GM19467 (cell line): ENCODE measurements around the gene ZNF232.
"Not testable (repeated sequence)": the region's sequence is repeated elsewhere in the genome, so short reads cannot be mapped to it uniquely, and the experiment has no call there.

ENCODE experiments used
- ATAC-seq: cut with Tn5 transposase; IDR thresholded peaks from one replicate; pipeline ENCODE4 v1.9.1; 2021; ENCODE audit warnings: mild to moderate bottlenecking, moderate library complexity; ENCODE audit not compliant: unreplicated experiment

Gene ZNF232

DNA sequence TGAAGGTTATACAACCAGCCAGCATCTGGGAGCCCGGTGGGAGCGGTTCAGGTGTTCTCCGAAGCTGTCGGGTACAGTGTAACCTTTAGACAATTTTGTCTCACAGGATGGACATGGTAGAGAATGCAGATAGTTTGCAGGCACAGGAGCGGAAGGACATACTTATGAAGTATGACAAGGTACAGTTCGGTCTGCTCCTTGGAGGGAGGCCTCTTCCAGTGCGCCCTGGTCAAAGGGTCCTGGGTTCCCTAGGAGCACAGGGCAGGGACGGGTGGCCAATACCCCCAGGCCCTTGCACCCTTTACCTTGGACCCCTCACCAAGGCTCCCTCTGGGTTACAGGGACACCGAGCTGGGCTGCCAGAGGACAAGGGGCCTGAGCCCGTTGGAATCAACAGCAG is 18.6 kb upstream of the ZNF232 start:
- ATAC-seq: not testable (repeated sequence)

DNA sequence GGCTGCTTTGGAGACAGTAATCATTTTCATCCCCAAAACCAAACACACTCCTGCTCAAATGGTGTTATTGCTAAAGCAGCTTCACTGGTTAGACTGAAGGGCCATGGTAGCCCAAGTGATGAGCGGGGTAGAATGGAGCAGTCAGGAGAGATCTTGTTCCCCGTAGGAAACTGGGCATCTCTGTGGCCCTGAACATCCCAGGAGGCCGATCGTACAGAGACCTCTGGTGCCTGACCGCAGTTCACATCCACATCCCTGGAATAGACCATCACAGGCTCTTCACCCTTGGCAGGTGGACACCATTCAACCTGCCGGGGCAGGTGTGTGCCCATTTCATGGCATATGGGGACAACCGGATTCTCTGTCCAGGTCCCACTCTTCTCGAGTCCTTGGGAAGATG is 18.1 kb upstream of the ZNF232 start:
- not testable (repeated sequence) for ATAC-seq

DNA sequence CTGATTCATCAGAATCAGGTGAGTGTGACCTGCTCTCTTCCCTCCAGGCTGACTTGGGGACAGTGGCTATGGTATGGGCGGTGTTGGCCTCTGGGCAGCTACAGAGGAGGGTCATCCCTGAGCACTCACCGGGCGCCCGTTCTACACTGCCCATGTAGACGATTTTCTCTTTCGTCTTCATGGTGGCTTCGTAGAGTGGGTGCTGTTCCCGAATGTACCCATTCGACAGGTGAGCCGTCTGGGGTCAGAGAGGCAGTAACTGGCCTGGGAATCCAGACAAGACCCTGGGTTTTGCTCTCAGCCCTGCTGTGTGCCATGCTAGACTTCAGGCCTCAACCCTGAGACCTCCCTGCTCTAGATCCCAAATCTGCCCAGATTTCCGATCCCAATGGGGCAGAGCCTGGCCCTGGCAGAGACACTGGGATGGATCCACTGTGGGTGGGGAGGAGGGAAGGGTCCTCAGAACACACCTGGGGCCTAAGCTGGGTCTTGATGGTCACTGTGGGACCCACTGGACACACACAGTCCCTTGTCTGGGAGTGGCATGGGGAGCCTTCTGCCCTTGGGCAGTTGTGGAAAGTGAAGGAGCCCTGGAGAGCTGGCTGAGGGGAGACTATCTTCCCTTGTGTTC is 17.3 kb upstream of the ZNF232 start:
- ATAC-seq: no peak

DNA sequence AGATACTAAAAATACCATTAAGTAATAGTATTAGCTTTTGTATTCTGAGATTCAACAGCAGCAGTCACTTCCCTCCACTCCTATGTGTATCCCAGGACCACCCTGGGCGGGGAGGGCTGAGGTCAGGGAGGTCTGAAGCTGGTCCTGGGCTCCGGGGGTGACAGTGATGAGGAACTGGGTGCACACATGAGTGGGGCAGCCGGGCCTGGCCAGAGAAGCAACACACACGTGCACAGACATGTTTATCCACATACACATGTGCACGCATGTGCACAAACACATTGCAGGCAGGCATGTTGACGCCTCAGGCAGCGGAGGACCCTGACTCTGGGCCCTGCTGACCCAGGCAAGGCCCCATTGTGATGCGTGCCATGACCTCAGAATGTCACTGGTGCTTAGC is 16.7 kb upstream of the ZNF232 start:
- ATAC-seq: not testable (repeated sequence)

DNA sequence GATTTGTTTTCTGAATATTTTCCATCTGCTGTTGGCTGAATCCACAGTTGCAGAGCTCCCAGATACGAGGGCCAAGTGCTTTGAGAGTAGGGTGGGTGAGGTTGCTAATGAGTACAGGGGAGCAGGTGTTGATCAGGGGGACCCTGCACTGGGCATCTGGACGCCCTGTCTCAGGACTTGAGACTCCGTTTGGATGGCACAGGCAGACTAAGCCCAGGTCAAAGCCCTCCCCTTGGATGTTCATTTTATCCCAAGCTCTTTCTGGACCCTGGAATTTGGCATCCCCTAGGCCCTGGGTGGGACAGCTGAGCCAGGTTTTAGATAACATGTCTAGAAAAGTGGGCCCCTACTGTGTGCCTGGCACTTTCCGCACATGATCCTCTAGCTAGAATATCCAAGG is 16.2 kb upstream of the ZNF232 start:
- ATAC-seq: no peak

DNA sequence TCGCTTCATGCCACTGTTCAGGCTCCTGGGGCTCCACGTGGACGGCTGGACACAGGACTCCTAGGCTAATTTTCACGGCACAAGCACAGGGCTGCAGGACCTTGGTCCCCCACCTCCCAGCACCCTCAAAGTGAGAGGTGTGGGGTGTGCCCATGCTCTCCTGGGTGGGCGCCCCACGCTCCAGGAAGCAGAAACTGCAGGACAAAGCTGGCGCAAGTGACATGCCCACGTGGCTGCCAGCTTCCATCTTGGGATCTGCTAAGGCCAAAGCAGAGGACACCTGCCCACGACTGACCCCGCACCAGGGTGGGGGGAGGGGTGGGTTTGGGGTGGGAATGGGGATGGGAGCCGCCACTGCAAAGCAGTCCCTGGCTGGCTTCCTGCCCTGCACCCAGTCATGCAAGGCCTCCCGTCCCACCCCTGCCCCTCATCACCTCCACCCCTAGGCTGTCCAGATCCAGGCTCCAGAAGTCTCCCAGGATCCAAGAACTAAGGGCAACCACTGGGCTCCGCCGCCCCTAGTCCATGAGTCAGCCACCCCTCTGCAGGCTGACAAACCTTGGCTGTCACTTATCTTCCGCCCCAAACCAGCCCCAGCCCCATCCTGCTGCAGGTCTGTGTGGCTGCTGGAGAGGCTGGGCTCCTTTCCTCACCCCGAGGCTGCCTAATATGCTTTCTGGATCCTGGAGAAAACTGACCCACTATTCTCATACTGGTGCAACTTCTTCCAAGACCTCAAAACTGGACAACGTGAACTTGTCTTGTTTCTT is 15.2 kb upstream of the ZNF232 start:
- no peak for ATAC-seq

DNA sequence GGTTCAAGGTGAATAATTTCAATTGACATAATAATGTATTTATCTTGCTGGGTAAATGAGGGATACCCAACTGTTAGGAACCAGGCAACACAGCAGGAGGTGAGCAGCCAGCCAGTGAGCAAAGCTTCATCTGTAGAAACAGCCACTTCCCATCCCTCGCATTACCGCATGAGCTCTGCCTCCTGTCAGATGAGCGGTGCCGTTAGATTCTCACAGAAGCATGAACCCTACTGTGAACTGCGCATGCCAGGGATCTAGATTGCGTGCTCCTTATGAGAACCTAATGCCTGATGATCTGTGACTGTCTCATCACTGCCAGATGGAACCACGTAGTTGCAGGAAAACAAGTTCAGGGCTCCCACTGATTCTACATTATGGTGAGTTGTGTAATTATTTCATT is 13.2 kb upstream of the ZNF232 start:
- not testable (repeated sequence) for ATAC-seq

DNA sequence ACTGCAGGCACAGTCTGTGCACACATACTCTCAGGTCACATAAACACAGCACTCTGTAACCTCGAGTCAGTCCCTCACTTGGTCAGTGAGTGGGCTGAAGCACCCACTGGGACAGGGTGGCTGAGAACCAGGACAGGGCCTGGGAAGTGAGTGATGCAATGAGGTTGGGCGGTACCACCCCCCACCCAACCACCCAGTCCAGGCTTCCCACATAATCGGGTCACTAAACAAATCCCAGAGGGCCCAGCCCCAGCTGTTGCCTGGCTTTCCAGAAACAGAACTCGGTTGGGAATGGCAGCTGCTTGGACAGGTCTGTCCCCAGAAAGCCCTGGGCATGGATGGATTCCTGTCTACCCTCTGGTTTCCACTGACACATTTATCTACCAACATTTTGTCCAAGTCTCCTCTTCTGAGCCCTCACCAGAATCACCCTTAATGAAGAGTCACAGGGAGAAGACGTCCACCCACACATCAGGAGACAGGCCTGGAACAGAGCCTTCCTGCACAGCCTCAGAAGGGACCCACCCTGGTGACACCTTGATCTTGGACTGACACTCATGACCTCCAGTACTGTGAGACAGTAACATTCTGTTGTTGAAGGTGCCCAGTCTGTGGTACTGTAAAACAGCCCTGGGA is 12.6 kb upstream of the ZNF232 start:
- ATAC-seq: not testable (repeated sequence)

DNA sequence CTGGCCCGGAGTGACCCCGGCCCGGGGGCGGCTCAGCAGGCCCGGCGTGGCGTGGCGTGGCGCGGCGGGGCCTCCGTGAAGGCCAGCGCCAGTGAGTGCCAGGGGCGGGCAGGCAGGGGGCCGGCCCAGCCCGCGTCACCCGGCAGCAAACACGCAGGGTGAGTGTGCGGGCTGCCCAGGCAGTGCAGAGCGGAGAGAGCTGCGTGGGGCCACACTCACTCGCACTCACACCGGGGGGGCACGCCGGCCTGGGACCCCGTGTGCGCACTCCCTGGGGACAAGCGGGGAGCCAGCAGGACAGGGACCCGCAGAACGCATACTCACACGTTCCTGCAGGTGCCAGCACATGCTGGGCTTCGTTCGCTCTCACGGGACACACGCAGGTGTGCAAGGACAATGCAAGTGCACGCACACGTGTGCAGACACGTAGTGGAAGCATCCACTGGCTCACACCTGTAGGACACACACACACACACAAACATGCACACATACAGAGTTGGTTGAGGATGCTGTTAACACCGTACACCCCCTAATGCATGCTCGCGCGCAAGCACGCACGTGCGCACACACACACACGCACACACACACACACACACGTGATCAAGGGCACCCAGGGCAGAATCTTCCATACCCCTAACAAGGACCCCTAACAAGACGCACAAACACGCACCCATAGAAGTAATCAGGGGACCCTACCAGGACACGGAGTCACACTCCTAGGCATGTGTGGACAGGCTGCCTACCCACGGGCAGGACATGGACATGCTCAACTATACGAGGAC is 11.9 kb upstream of the ZNF232 start:
- ATAC-seq: no peak

DNA sequence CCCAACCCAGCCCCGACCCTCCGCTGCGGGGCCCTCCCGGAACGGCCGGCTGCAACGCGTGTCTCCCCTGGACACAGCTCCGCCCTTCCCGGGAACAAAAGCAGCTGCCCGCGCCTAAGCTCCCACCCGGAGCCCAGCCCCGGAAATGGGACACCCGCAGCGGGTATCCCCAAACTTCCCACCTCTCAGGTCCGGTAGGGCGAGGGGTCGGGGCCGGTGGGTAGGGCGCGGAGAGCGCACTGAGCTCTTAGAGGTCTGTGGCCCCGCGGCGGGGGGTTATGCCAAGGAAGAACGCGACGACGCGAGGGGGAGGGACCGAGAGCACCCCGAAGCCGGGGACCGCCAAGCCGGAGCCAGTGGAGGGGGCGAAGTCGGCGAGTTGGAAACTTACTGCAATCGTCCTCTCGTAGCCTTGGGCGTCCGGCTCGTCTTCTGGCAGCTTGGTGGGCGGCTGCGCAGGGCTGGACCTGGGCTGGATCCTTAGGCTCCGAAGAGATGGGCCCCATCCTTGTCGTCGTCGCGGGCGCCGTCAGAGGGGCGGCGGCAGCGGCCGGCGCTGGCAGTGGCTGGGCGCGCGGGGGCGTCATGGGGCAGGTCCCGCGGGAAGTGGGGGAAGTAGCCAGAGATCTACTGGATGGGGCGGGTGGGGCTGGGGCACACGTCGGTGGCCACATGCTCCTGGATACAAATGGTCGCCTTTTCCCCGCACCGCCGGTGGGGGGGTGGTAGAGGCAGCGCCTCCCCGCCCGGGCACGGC is 11.1 kb upstream of the ZNF232 start:
- ATAC-seq: no peak

DNA sequence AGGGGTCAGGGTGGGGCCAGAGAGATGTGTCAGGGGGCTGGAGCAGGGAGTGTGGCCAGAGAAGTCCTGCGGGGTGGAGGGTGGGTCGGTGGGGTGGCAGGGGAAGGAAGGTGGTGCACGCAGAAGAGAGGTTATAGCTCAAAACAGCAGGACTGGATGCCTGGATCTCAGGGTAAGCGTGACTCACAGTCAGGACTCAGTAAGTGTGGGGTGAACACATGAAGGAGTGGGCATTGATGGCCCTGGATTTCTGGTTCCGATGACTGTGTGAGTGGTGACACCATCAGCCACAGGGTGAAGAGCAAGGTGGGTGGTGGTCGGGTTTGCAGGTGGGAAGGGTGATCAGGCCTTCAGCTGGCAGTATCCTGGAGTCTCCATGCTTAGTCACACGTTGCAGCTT is 10.4 kb upstream of the ZNF232 start:
- ATAC-seq: not testable (repeated sequence)

DNA sequence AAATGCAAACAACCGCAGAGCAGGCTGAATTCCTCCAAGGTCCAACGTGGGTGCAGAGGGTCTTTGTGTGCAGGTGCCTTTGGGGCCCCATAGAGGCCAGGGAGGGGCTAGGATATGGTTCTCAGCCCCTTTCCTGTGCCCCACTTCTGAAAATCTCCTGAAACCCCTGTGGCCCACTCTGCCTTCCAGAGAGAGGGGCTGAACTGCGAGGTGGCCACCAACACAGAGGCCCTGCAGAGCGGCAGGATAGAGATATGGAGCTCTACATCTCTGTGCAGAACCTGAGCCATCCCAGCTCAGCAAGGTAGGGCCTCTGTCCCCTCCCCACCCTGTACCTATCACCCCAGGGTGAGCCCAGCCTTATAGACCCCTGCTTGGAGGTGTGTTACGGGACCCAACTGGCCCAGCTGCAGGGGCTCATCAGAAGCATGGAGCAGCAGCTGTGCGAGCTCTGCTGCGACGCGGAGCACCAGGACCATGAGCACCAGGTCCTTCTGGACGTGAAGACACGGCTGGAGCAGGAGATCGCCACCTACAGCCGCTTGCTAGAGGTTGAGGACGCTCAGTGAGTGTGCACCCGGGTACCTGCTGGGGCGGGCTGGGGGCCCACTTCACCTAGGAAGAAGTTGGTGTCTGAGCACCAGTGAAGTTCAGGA is 9.6 kb upstream of the ZNF232 start:
- no peak for ATAC-seq

DNA sequence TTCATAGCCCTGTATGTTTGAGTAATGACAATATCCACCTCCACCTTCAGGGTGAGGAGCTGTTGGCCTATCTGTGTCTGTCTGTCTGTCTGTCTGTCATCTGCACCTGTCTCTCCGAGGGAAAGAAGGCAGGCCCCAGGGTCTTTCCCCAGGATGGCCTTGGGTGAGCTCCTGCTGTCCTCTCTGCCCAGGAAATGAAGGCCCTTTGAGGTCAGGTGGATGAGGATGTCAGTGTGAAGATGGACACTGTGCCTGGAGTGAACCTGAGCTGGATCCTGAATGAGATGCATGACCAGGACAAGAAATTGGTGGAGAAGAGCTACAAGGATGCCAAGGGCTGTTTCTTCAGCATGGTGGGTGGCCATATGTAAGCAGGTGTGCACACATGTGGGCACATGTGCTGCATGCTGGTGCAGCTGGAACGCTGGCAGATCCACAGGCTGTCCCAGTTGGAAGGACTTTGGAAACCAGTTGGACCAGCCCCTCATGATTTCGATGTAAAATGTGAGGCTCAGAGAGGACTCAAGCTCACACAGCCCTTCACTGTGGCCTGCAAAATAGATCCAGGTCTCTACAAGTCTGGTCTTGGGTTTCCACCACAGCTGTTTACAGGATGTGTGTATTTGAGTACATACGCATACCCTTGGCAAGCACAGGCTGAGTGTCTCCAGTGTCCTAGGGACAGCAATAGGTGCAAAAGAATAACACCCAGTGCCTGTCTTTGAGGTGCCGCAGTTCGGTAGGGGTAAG is 8.9 kb upstream of the ZNF232 start:
- ATAC-seq: not testable (repeated sequence)

DNA sequence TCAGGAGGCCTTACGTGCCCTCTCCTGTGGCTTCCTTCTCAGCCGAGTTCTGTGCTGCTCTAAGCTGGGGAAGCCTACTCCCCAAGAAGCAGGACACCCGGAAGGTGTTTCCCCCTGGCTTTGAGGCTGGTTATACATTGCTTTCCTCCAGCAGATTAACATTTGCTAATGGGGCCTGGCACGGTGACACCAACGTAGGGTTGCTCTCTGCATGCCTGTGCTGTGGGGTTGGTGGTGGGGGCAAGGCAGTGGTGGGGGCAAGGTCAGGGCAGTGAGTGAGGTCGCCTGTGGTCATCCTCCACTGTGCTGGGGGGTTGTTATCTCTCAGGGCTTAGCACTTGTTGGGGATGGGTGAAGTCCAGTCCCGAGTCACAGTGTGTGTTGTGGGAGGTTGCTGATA is 8.4 kb upstream of the ZNF232 start:
- no peak for ATAC-seq

DNA sequence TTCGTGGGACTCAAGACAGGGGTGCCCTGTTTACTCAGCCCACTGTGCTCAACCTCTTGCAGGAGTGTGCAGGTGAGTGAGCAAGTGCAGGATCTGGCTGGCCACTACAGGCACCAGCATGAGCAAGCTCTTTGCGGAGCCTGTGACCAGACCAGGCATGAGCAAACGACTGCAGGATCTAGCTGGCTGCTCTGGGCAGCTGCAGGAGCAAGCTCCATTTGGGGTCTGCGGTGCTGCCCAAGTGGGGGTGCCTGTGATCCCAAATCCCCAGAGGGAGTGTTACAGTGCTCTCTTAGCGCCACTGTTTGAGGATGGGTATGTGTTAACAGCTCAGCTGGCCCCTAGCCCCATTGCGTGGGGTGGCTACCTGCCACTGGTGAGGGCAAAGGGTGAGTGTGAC is 6.5 kb upstream of the ZNF232 start:
- no peak for ATAC-seq

DNA sequence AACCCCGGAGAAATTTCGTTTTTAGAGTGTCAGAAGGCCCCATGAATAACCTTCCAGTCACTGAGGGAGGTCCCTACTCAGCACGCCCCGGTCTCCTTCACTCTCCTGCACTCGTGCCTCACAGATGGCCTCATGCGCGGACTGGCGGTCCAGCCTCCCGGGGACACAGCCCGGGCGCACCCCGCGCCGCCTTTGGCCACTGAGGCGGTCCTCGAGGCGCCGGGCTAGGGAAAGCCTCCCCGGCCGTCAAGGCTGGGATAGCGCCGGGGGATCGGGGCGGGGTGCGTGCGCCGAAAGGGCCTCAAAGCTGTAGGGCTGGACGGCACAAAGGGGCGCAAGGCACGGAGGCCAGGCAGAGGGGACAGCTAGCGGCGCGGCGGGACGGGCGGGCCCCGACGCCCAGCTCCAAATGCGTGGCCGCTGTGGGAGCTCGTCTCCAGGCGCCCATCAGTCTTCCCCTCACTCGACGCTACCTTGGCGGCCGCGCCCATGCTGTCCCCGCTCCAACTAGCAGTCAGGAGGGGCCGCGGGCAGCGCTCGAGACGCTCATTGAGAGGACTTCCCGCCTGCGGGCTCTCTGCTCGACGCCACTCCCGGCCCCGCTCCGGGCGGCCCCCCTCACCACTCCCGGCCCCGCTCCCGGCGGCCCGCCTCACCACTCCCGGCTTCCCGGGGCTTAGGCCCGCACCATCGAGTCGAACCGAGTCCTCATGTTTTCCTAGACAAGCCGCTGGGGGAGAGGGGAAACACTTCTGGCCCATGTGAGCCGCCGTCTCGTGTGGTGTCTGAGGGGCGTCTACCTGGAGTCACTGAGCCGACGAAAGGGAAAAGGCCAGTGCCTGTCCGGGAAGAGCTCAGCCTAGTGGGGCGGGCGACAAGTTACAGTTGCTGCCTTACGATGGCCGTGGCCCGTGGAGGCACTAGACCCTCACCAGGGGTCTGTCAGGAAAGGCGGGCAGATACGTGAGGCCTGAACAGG is 4.3 kb upstream of the ZNF232 start, which contains the start of gene USP6:
USP6 (plus strand) TSS at position 360 of the 979 bp plus-strand sequence. CDS start 14,336 bp downstream, outside the sequence.
- no peak for ATAC-seq

DNA sequence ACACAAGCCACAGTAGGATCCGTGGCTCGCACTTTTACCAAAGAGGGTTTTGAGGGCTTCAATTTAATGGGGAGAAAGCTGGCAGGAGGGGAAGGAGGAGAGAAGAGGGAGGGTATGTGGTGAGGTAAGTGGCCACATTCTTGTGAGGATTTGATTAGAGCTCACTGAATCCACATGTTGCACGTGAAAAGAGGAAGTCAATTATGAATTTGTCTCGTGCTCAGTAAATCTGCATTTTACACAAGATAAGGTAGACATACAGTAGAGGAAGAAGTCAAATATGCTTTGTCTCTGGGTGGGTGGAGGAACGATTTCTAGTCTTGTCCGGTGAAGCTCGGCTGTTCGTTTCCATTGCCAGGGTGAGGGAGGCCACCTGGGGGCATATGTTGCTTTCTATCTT is 862 bp downstream of the ZNF232 start:
- no peak for ATAC-seq

DNA sequence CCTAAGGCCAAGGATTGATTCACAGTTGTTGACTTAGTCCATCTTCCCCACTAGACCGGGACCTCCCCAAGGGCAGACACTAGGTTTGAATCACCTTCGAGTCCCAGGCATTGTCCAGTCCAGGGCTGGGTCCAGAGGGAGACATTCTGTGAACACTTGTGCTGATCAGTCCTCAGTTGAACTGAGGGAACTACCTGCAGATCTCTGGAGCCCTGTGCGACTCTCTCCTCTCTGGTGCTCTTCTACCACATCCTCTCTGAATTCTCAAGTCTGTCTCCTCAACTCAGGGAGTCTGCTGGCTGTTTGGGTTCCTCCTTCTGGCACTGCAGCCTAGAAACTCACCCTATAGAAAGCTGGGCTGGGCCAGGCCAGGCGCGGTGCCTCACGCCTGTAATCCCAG is 10.8 kb downstream of the ZNF232 start:
- ATAC-seq: no peak
